D341Med (cell line): Measurements from ENCODE around the gene TMEM109.

Experiments
- DNase-seq: peaks from one replicate; pipeline ENCODE4 v3.0.0; 2012; ENCODE audit warnings: low spot score

TMEM109 gene

GRCh38 chr11:60942219-60942618, 28.3 kb downstream of the TMEM109 start:
- DNase-seq = peak; percentile 59

GRCh38 chr11:60942970-60943565, 29.1 kb downstream of the TMEM109 start:
- DNase-seq = no peak

GRCh38 chr11:60944490-60945294, 30.7 kb downstream of the TMEM109 start:
- no peak for DNase-seq

GRCh38 chr11:60945295-60945667, 31.3 kb downstream of the TMEM109 start:
- no peak for DNase-seq

- DNase-seq = no peak
These were observed 32.8 kb downstream of the TMEM109 start for GRCh38 chr11:60946601-60947264.

- no peak for DNase-seq
These were observed 33.7 kb downstream of the TMEM109 start for GRCh38 chr11:60947700-60948099.

GRCh38 chr11:60948250-60948649, 34.3 kb downstream of the TMEM109 start:
- DNase-seq = no peak

- no peak for DNase-seq
These were observed 36.1 kb downstream of the TMEM109 start for GRCh38 chr11:60950024-60950423.

- no peak for DNase-seq
These were observed 37.1 kb downstream of the TMEM109 start for GRCh38 chr11:60950933-60951605.

GRCh38 chr11:60951606-60951903, 37.6 kb downstream of the TMEM109 start:
- DNase-seq = no peak

GRCh38 chr11:60951904-60952741, 38.2 kb downstream of the TMEM109 start, which contains the start of gene SLC15A3:
Gene SLC15A3, minus strand, starts transcription at chr11:60952176. Its CDS starts 625 bp downstream, at chr11:60951551.
- no peak for DNase-seq

GRCh38 chr11:60952742-60953170, 38.8 kb downstream of the TMEM109 start:
- no peak for DNase-seq

GRCh38 chr11:60953781-60954180, 39.8 kb downstream of the TMEM109 start:
- DNase-seq = no peak

- DNase-seq = no peak
These were observed 40.5 kb downstream of the TMEM109 start for GRCh38 chr11:60954421-60954820.

- DNase-seq = no peak
These were observed 41.6 kb downstream of the TMEM109 start for GRCh38 chr11:60955571-60955970.

GRCh38 chr11:60957188-60957587, 43.2 kb downstream of the TMEM109 start:
- DNase-seq = no peak

- no peak for DNase-seq
These were observed 45.5 kb downstream of the TMEM109 start for GRCh38 chr11:60959431-60959830.

GRCh38 chr11:60960405-60960804, 46.4 kb downstream of the TMEM109 start:
- DNase-seq = no peak

GRCh38 chr11:60964801-60965200, 50.8 kb downstream of the TMEM109 start:
- DNase-seq = no peak

- no peak for DNase-seq
These were observed 52.9 kb downstream of the TMEM109 start for GRCh38 chr11:60966890-60967289.

- DNase-seq = no peak
These were observed 54.3 kb downstream of the TMEM109 start for GRCh38 chr11:60968223-60968622.

GRCh38 chr11:60970369-60970774, 56.4 kb downstream of the TMEM109 start:
- DNase-seq = peak; percentile 86
